Thymus (tissue), 11 donors: Measurements from ENCODE around the gene IRX5. TPM values are rescaled to one million over a fixed set of nuclear protein-coding genes. Genes with fewer than 3 reads are reported as not detected.

Experiments used
- DNase-seq, 9 donors: peaks; one replicate each; pipeline ENCODE4 v3.0.0-alpha.2; 2013; ENCODE audit warnings: low spot score in 9 of 9, low read depth in 6 of 9, missing footprints in 1 of 9
- H3K27ac ChIP-seq, 2 donors: one replicate each; pipeline ENCODE4 v1.5.1; 2013; ENCODE audit warnings: control low read depth in 1 of 2, low read depth in 1 of 2, low read length in 1 of 2, mild to moderate bottlenecking in 1 of 2, moderate library complexity in 1 of 2
- H3K27me3 ChIP-seq, 2 donors: one replicate each; pipeline ENCODE4 v1.5.1; 2013; ENCODE audit warnings: low read length in 1 of 2; ENCODE audit not compliant: control insufficient read depth in 2 of 2, insufficient read depth in 1 of 2
- H3K36me3 ChIP-seq, 2 donors: one replicate each; pipeline ENCODE4 v1.5.1; 2013; ENCODE audit warnings: low read length in 1 of 2, mild to moderate bottlenecking in 1 of 2, moderate library complexity in 1 of 2; ENCODE audit not compliant: control insufficient read depth in 2 of 2, insufficient read depth in 2 of 2
- H3K4me1 ChIP-seq, 2 donors: one replicate each; pipeline ENCODE4 v1.5.1; 2013; ENCODE audit warnings: low read length in 2 of 2; ENCODE audit not compliant: control insufficient read depth in 2 of 2, insufficient read depth in 2 of 2
- H3K4me3 ChIP-seq, 2 donors: one replicate each; pipeline ENCODE4 v1.5.1; 2013; ENCODE audit warnings: low read length in 2 of 2, control low read depth in 1 of 2, mild to moderate bottlenecking in 1 of 2
- H3K9me3 ChIP-seq, 2 donors: one replicate each; pipeline ENCODE4 v1.5.1; 2013; ENCODE audit warnings: low read length in 1 of 2, mild to moderate bottlenecking in 1 of 2; ENCODE audit not compliant: control insufficient read depth in 2 of 2, insufficient read depth in 1 of 2
- WGBS: extraction: QIAGEN DNeasy Blood & Tissue Kit; methylation state at CpG from one replicate; pipeline ENCODE4 v1.1.7; 2013; 5-methylcytosine and 5-hydroxymethylcytosine counted together
- polyA plus RNA-seq: library from polyadenylated mRNA; stranded (reverse); fragments of 200-250 nt; gene quantifications from one replicate; pipeline ENCODE4 v1.2.3, GENCODE V29; 2013
- total RNA-seq: library from RNA; stranded (reverse); fragments of 120-200 nt; gene quantifications from one replicate; pipeline ENCODE4 v1.2.4, GENCODE V29; 2013
- donor health status: healthy.

The IRX5 gene
- total and polyA plus RNA-seq, 2 donors = 0.61 to 0.87 TPM

DNA sequence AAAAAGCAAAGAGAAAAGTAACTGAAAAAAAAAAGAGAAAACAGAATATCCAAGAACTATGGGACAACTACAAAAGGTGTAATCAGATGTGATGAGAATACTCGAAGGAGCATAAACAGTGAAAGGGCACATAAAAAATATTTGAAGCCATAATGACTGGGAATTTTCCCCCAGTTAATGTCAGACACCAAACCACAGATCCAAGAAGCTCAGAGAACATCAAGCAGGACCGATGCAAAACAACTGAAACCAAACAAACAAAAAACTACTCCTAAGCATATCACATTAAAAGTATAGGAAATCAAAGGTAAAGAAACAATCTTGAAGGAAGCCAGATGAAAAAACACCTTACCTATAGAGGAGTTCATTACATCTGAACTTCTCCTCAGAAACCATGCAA is 27.6 kb upstream of the IRX5 start:
- H3K27ac ChIP-seq = no peak overlapping the region
- no peak overlapping the region for H3K4me3 ChIP-seq
- no peaks in the 10 kb centered on the region for H3K27me3 ChIP-seq
- 98% methylated on average over 2 of the region's 2 CpGs for WGBS
- H3K4me1 ChIP-seq = no peaks in the 10 kb centered on the region
- no peak for DNase-seq
- no peaks in the 10 kb centered on the region for H3K36me3 ChIP-seq
- H3K9me3 ChIP-seq = no peaks in the 10 kb centered on the region

DNA sequence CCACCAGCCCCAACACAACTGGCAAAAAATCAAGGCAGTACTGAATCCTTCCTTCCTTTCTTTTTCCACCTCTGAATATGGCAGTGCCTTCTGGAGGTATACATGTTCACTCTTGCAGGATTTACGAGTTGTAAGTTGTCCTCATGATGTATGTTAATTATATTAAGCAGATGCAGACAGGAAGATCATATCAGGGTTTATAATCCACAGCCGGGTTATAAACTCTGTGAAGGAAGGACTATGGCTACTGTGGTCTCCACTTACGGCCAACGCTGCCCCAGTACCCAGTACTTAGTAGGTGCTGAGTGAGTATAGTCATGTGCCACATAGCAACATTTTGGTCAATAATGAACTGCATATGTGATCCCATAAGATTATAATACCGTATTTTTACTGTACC is 19.6 kb upstream of the IRX5 start:
- no peak for DNase-seq
- WGBS = 89% methylated on average over 5 of the region's 5 CpGs
- no peak overlapping the region for H3K4me3 ChIP-seq
- H3K4me1 ChIP-seq = no peaks in the 10 kb centered on the region
- H3K36me3 ChIP-seq = no peaks in the 10 kb centered on the region
- no peaks in the 10 kb centered on the region for H3K9me3 ChIP-seq
- H3K27me3 ChIP-seq = no peaks in the 10 kb centered on the region
- H3K27ac ChIP-seq = no peak overlapping the region

DNA sequence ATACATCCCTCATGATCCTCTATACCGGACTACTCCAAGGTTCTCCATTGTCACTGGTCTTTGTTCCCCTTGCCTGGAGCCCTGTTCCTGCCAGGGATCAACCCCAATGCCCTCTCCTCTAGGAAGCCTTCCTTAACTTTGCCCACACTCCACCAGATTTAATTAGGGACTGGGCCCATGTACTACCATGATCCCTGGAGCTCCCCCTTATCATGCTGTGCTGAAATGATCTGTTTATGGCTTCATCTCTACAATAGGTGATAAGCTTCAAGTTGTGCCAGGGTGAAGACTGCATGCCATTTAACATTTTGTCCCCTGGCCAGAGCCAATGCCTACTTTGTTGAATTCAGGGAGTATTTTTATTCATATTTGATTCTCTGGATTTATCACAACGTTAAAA is 17.9 kb upstream of the IRX5 start:
- DNase-seq = no peak
- no peaks in the 10 kb centered on the region for H3K9me3 ChIP-seq
- 85% methylated on average over 2 of the region's 2 CpGs for WGBS
- no peaks in the 10 kb centered on the region for H3K4me1 ChIP-seq
- no peaks in the 10 kb centered on the region for H3K36me3 ChIP-seq
- H3K27ac ChIP-seq = no peak overlapping the region
- no peaks in the 10 kb centered on the region for H3K27me3 ChIP-seq
- no peak overlapping the region for H3K4me3 ChIP-seq

DNA sequence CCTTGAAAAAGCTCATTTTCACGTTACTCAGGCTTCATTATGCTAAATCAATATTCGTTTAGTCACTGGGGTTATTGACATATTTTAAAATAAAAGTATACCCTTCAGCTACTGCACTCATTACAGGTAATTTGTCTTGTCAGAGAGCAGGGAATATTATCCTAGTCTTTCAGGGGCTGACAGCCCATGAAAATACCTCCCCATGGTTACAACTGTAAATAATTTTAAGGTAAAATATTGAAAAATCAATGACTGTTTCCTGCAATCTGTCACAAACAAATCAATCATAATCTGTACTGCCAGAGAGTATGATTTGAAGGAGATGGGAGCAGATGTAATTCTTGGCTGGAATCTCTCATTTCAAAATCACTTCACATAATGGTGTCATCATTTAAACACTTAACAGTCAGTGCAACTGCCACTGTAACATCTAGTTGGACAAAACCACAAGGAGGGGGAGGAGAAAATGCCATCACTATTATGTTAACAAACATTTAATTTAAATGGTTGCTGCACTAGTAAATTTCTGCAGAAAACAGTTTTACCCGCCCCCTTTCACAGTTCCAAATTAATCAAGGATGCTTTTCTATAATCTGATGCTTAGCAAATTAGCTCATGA is 9.3 kb upstream of the IRX5 start:
- WGBS = 95% methylated on average over 3 of the region's 3 CpGs
- Histone ChIP-seq H3K27me3 (peaks cover 0 to 3% of the 10 kb centered on the region in 2 donors), H3K27ac (no peak overlapping the region), H3K4me3 (no peak overlapping the region), H3K4me1 (no peaks in the 10 kb centered on the region), H3K36me3 (peaks cover 0 to 6% of the 10 kb centered on the region in 2 donors), H3K9me3 (no peaks in the 10 kb centered on the region)
- DNase-seq = no peak

DNA sequence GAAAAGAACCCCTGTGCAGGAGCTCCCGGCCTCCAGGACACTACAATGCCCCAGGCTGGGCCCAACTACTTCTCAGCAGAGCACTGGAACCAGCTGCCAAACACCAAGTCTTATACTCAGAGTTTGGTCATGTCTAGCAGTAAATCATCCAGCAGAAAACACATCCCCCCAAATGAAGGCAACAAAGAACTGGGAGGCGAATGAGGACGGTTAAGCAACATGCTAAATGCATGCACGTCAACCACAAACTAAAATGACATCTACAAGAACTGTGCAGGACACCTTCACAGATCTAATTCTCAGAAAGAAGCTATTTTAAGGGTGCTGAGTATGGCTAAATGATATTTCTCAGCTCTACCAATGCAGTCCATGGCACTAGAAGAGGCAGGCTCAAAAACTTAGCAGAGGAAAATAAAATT is 7.6 kb upstream of the IRX5 start:
- peaks cover 0 to 5% of the 10 kb centered on the region in 2 donors for H3K36me3 ChIP-seq
- H3K27ac ChIP-seq = no peak overlapping the region
- H3K4me3 ChIP-seq = no peak overlapping the region
- H3K4me1 ChIP-seq = peaks cover 2 to 4% of the 10 kb centered on the region in 2 donors
- WGBS = 95% methylated on average over 4 of the region's 4 CpGs
- H3K9me3 ChIP-seq = no peaks in the 10 kb centered on the region
- peaks cover 3 to 15% of the 10 kb centered on the region in 2 donors for H3K27me3 ChIP-seq
- DNase-seq = no peak

DNA sequence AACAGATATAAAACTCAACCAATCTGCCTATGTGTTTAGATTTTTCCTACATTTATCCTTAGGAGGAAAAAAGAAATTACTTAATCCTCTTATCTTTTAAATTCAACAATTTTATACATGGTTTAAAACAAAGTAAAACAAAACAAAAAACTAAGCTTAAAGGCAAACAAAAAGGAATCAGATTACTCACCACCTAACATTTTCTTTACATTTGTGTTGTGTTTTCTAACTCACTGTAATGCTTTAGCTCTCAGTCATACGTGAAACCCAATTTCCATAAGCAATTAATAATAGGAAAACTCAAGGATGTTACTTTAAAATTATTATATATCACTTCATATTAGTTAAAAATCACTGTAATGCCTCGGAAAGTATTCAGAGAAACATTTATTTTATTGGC is 6.7 kb upstream of the IRX5 start:
- 95% methylated on average over 2 of the region's 2 CpGs for WGBS
- Histone ChIP-seq H3K27me3 (peaks cover 3 to 15% of the 10 kb centered on the region in 2 donors), H3K27ac (no peak overlapping the region), H3K4me1 (peaks cover 2 to 5% of the 10 kb centered on the region in 2 donors), H3K36me3 (no peaks in the 10 kb centered on the region), H3K4me3 (no peak overlapping the region), H3K9me3 (no peaks in the 10 kb centered on the region)
- DNase-seq = no peak

DNA sequence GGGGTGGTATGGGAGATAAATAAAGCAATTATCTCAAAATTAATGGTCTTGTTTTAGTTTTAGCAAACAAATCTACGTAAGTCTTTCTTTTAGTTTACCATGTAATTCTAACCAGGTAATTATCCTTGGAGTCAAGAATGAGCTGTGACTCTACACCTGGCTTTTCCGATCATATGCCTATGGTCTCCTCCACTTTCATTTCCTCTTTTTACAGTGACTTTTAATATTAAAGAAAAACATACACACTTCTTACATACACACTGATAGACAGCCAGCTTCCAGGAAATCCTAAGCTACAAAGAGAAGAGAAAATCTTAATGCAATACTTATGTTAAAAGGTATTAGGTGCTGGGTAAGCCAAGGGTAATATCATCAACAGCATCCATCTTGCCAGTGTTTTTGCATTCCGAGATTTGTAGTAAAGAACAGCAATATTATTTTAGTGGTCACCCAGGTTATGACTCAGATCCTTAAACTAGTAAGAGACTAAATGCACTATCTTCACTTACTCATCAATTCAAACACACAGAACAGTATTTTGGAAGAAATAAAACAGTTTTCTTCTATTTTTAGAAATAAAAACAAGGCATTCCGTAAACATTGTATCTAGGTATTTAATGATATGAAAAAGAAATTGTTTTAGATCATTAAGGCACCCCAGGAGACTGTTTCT is 4.4 kb upstream of the IRX5 start:
- Histone ChIP-seq H3K9me3 (peaks cover 0 to 1% of the 10 kb centered on the region in 2 donors), H3K36me3 (no peaks in the 10 kb centered on the region), H3K27ac (no peak overlapping the region), H3K4me3 (no peak overlapping the region), H3K4me1 (peaks cover 9 to 11% of the 10 kb centered on the region in 2 donors), H3K27me3 (peaks cover 7 to 34% of the 10 kb centered on the region in 2 donors)
- DNase-seq = no peak
- WGBS = 81% methylated on average over 4 of the region's 4 CpGs

DNA sequence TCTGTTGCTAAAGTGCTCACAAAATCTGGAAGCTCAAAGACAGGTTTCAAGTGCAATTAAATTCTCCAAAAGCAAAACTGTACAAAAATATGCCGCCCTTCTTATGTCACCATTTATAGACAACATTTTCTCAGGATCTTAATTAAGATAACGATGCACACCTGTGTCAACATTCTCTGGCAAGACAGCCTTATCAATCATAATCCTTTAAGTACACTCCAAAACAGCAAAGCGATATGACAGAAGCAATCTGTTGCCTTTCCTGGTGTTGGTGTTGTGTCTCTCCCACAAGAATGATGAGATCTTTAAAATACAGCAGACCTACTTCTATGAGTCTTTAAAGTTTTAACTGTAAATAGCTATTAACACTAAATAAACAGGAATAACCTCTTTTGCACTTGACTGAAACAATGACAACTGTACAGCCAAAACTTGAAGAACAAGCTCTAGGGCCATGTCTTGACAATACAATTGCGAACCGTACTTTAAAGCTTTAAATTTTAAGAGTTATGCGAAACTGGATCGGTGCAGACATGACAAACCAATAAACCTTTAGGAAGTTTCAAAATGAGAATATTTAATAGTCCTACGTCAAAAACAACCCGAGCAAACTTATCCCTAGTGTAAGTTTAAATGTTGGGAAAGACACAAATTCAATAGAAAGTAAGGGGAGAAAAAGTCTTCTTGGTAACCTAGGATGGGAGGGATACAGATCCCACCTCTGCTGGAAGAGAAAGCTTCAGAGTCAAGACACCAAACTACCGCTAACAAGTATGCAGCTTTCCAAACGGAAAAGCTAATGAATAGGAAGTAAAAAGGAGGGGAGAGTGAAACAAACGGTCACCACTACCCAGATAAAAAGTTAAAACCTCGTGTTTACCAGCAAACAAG is 3.3 kb upstream of the IRX5 start:
- peak overlapping the region; percentile 56 to 74 for H3K4me3 ChIP-seq
- H3K27ac ChIP-seq = no peak overlapping the region
- H3K9me3 ChIP-seq = peaks cover 1 to 2% of the 10 kb centered on the region in 2 donors
- peaks cover 18 to 44% of the 10 kb centered on the region in 2 donors for H3K27me3 ChIP-seq
- peaks cover 20 to 22% of the 10 kb centered on the region in 2 donors for H3K4me1 ChIP-seq
- WGBS = 28% methylated on average over 13 of the region's 13 CpGs
- DNase-seq = peak in 2 of 9 donors; percentile 17 to 26
- H3K36me3 ChIP-seq = no peaks in the 10 kb centered on the region

DNA sequence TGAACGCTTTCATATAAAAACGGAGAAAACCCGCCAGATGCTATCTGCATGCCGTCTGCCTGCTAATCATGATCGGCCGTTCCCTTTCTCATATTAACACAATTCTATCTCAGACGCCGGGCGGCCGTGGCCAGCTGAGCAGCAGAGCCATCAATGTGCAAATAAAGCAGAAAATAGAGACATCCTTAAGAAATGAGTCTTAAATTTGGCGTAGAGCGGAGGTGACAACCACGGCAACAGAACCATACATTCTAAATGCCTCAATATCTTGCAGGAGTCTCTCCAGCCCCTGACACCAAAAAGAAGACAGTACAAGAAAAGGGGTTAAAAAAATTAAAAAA is 2.7 kb upstream of the IRX5 start:
- Histone ChIP-seq H3K36me3 (no peaks in the 10 kb centered on the region), H3K27ac (no peak overlapping the region), H3K9me3 (peaks cover 1 to 2% of the 10 kb centered on the region in 2 donors), H3K4me3 (peak overlapping the region; percentile 56 to 74), H3K4me1 (peaks cover 26% of the 10 kb centered on the region in 2 donors), H3K27me3 (peaks cover 24 to 51% of the 10 kb centered on the region in 2 donors)
- WGBS = 2% methylated on average over 13 of the region's 13 CpGs
- peak in 3 of 9 donors; percentile 23 to 35 (median 32) for DNase-seq
